ENCODE data around the gene NR3C2.

The NR3C2 gene

GRCh38 chr4:148059617-148060180, 382.5 kb downstream of the NR3C2 start:
- TF ChIP-seq CTCF (IDR thresholded peaks at IDR 0.05) = no peak

GRCh38 chr4:148057984-148058859, 384.0 kb downstream of the NR3C2 start:
- no peak for TF ChIP-seq CTCF (IDR thresholded peaks at IDR 0.05)

GRCh38 chr4:148057516-148057915, 384.7 kb downstream of the NR3C2 start:
- TF ChIP-seq CTCF (IDR thresholded peaks at IDR 0.05) = no peak

GRCh38 chr4:148056879-148057278, 385.3 kb downstream of the NR3C2 start:
- TF ChIP-seq CTCF (IDR thresholded peaks at IDR 0.05) = peak; percentile 24; the same call in 1 of the 2 replicates

- TF ChIP-seq CTCF (IDR thresholded peaks at IDR 0.05) = no peak
Measured at GRCh38 chr4:148055844-148056243, 386.4 kb downstream of the NR3C2 start.

- no peak for TF ChIP-seq CTCF (IDR thresholded peaks at IDR 0.05)
Measured at GRCh38 chr4:148054275-148054674, 387.9 kb downstream of the NR3C2 start.

GRCh38 chr4:148053298-148054003, 388.8 kb downstream of the NR3C2 start:
- TF ChIP-seq CTCF (IDR thresholded peaks at IDR 0.05) = no peak
